NCI-H2107 treated with DMSO at 0.1 percent for 48 hours (cell line): Measurements from ENCODE around the gene FAF1.

Experiments used
- DNase-seq: peaks from one replicate; lab custom pipeline; 2025; ENCODE audit not compliant: unreplicated experiment; lab: John Stamatoyannopoulos, UW

The FAF1 gene

GRCh38 chr1:50705041-50705440 lies 255.0 kb downstream of the FAF1 start:
- DNase-seq: peak; percentile 31

DNA sequence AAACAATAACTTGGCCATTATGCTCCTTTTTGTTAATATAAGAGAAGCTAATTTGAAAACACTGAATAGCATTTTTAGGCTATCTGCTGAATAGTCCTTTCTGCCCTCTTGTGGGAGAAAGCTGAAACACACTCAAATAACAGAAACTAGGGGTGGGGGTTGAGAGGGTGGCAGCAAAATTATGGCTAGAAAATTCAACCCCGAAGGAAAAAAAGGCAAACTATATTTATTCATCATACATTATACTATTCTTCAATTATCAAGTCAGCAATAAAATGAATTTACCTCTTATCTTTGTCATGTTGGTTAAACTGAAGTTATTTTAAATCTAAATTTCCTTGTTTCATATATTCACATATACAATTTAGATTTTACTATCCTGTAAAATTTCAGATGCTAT lies 255.9 kb downstream of the FAF1 start:
- peak; percentile 78 for DNase-seq

- DNase-seq: peak; percentile 80
These were observed 256.8 kb downstream of the FAF1 start for GRCh38 chr1:50703240-50703639.

DNA sequence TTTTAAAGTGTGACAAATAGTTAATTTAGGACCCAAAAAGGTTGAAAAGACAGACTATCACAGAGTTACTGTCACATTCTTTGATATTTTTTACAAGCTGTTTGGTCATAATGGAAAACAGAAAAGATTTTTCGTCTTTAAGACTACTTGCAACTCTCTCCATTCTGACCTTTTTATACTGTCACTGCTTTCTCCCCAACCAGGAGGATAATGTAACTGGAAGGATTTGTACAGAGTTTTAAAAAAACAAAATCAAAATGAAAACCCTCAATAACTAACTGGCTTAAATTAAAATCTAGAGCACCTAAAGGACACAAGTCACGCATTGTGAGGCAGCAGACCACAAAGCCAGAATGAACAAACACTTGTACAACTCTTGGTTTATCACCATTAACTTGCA lies 257.7 kb downstream of the FAF1 start:
- peak; percentile 61 for DNase-seq

GRCh38 chr1:50701706-50702317 lies 258.3 kb downstream of the FAF1 start:
- peak; percentile 85 for DNase-seq

- DNase-seq: no peak
These were observed 259.4 kb downstream of the FAF1 start for GRCh38 chr1:50700621-50701020.

- peak; percentile 99 for DNase-seq
These were observed 259.9 kb downstream of the FAF1 start for GRCh38 chr1:50700214-50700613.

GRCh38 chr1:50699795-50700194 lies 260.3 kb downstream of the FAF1 start:
- DNase-seq: peak; percentile 99

DNA sequence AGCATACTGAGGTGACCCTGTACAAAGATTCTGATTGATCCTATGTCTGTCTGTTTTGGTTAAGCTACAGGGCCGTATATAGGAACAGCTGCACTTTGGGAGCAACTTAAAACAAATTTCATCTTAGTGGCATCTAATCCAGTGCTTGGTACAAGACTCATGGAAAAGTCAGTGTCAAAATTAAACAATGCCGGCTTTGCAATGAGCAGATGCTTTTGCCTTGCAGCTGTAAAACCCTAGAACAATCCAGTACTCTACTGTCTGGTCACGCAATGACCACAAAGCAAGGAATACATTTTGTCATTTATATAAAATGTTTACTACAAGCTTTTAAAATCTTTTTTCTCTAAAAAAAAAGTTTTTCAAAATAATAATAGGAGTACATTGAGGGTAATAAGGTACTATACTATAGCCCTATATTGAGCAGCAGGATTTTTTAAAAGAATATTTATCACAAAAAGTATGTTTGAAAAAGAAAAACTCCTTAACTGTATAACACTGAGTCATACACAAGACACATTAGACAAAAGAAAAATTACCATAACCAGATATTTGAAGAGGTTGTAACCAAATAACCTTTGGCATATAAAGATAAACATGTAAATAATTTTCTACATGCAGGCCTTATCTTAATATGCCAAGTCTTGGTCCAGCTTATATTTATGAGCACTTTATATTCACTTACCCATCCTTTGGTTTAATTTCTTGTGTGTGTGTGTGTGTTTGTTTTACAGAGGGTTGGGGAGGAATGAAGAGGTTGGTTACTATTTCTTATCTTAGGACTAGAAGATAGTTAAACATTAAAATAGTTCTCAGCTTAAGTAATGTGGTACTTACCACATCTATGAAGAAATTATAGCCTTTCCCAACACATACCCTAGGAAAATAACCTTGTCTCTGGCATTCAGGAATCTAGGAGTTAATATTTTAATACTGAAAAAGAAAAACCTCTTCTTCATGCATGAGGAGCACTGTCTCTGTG lies 262.3 kb downstream of the FAF1 start:
- DNase-seq: peak; percentile 54

DNA sequence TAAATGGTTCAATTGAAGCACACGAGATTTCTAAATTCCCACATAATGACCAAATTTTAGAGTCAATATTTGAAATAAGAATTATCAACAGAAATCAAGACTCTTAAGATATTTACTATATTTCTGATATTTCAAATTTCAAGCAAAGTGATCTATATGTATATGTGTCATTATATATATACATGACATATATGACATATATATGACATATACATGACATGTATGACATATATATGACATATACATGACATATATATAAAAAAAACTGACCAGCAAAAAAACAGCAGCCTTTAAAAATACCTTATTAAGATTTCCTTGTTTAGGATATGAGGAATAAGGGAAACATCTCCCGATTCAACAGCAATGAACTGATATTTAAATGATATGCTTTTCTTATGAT lies 266.2 kb downstream of the FAF1 start:
- DNase-seq: no peak

DNA sequence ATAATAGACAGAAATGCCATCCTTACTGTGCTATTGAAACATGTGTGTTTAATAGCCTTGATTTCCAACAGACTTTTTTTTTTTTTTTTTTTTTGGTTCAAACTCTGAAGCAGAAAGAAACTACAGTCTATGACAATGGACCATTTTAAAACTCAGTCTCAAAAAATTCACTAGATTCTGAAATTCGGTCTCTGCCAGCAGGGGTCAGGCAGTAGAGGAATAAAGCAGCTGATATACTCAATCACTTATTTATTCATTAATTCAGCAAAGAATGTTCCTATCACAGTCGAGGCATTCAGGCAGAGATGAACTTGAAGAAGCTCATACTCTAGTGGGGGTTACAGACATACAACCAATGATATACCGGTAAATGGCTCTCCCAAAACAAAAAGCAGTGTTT lies 275.9 kb downstream of the FAF1 start:
- DNase-seq: no peak

- DNase-seq: no peak
These were observed 278.1 kb downstream of the FAF1 start for GRCh38 chr1:50681931-50682330.

DNA sequence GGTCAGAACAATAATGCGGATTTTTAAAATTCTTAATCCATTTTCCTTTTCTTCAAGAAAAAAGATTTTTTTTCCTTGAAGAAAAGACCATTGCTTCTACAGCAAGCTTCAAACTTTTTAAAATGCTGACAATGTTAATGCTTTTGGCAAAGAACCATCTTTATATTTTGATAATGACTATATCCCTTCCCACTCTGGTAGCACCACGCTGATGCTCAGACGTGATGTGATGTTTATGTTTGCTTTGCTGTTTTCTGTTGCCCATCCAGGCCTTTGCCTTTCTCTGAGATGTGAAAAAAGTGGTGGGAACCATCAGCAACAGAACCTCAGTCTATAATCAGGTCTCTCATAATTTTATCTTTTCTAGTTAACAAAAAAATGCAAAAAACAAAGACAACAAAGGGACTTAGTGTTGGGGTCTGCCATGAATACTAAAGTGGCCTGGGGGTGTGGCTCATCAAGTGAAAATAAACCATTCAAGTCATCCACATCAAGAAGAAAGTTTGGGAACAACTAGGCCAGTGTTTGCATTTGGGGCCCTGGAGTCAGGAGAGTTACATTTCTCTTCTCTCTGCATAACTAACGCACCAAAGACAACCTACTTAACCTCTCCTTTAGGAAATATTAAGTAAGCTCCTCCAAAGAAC lies 292.2 kb downstream of the FAF1 start:
- no peak for DNase-seq

DNA sequence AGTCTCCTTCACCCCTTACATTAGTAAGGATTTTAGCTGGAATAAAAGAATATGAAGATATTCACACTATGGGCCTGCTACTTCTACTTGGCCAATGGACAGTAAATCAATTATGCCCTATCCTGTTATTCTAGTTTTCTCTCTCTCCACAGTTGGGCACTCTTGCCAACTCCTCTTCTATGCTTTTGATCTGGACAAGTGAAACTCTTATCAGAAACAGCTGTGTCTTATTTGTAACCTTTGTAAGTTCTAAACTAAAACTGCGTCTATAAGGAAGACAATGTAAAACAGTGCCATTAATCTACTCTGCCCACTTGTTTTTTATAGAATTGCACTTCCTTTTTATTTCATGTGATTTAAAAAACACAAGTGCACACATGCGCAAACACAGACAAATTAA lies 292.8 kb downstream of the FAF1 start:
- DNase-seq: no peak

GRCh38 chr1:50666849-50667248 lies 293.2 kb downstream of the FAF1 start:
- no peak for DNase-seq

DNA sequence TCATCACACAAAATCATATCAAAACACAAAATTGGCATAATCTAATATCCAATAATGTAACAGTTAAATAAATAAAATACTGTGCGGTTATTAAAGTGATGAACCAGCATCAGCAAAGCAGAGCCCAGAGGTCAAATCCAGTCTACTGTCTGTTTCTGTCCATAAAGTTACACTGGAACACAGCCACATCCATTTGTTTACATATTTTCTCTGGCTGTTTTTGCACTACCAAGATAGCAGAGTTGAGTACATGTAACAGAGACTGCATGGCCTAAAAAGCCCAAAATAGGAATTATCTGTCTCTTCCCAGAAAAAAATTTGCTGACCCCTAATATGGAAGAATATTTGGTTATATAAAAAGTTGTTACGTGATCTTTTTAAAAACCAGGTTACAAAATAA lies 294.7 kb downstream of the FAF1 start:
- no peak for DNase-seq

DNA sequence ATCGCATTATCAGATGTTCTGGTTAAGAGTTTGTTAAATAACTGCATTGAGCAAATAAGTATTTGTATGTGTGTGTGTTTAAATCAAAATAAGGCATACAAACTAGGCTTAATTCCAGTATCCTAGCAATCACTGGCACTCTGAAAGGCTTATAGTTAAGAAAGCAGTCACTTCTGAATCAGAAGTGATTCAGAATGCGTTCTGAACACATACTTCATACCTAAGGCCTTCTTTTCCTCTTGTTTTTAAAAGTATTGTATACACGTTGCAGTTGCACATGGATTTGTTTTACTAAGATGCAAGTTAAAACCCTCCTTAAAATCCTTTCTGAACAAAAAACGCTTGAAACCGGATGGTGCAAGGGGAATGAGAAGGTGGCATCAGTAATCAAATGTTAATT lies 298.4 kb downstream of the FAF1 start:
- DNase-seq: no peak

DNA sequence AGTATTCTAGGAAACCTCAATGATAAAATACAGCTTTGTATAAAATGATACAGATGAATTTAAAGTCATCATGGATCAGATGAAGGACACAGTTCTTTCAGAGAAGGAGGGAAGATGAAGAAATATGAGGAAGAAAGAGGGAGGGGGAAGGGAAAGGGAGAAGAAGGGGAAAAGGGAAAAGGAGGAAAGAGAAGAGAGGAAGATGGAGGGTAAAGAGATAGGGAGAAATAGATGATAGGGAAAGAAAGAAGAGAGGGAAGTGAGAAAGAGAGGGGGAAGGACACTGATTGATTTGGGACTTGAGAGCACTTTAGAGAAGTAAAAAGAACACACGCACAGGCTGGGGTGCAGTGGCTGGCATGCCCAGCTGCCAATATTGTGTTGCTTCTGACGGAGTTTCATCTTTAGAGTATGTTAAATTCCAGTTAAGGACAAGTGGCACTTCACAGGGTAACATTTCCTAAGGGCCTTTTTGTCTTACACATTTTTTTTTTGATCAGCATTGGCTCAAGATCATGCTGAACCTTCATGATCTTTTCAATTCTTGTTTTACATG lies 300.9 kb downstream of the FAF1 start:
- peak; percentile 82 for DNase-seq

DNA sequence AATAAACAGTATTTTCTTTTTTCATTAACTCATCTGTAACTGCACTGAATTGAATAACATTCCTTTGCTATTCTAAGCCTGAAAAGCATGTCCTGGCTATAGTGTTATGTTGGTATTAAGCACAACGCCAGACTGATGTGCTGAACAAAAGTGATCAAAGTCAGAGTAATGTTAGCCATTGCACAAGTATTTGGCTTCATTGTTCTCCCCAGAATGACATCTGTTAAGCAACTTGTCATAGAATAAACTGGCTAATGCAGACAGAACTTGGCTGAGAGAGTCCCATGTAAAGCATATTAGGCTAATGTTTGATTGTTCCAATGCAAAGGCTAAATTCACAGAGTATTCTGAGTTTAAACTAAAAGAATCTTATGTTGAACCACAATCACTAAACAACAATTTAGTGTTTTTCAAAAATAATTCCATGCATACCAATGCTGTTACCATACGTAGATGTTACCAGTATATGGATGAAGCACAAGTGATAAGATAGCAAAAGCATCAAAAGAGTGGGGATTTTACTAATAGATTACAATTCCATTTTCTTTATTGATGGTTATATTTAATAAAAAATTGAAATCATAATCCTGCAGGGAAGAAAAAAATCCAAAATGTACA lies 301.5 kb downstream of the FAF1 start:
- DNase-seq: no peak

GRCh38 chr1:50656931-50657330 lies 303.1 kb downstream of the FAF1 start:
- DNase-seq: no peak
